GM21381 (cell line): ENCODE results near the gene RNF5.
"Not testable (repeated sequence)": the region's sequence is repeated elsewhere in the genome, so short reads cannot be mapped to it uniquely, and the experiment has no call there.

Experiments used
- ATAC-seq: cut with Tn5 transposase; IDR thresholded peaks from one replicate; pipeline ENCODE4 v1.9.1; 2021; ENCODE audit warnings: mild to moderate bottlenecking, moderate library complexity; ENCODE audit not compliant: unreplicated experiment

RNF5 gene

GRCh38 chr6:32175322-32175710, 2.9 kb upstream of the RNF5 start:
- ATAC-seq: no peak

GRCh38 chr6:32175711-32176475, 2.3 kb upstream of the RNF5 start, which contains the start of gene AGPAT1:
TSS of gene AGPAT1 (minus strand) at chr6:32176084. CDS start at chr6:32171496, 4,588 bp downstream.
- ATAC-seq: peak; percentile 36

DNA sequence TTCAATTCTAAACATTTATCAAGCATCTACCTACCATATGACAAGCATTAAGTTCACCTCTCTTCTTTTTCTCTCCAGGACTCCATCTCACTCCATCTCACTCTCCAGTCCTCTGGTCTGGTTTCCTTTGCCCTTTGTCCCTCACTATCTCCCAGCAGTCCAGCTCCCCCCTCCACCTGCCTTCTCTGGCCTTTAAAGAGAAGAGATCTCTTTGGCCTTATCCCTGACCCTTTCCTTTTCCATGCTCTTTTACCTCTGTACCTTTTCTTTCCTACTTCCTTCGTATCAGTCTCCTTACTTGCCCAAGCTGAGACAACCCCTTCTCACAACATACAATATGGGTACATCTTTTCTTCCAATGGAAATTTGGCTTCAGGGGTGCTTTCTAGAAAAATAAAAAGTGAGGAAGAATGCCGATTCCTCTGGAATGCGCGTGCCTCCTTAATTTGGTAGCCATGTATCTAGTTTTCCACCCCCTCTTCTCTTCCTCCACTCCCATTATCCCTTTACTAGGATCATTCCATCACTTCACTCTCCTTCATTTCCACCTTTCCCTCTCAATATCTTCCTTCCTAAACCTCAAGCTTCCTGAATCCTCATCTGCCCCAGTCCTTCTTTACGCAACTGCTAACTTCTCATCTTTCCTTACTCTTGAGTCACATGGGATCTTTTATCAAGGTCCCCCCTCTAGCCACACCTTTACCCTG, 1.6 kb upstream of the RNF5 start:
- no peak for ATAC-seq

GRCh38 chr6:32177183-32177787, 920 bp upstream of the RNF5 start:
- ATAC-seq: peak; percentile 1

GRCh38 chr6:32178547-32179440, 589 bp downstream of the RNF5 start:
- ATAC-seq: no peak

- no peak for ATAC-seq
Observed at GRCh38 chr6:32179766-32180405, 1.7 kb downstream of the RNF5 start.

GRCh38 chr6:32181148-32181702, 3.0 kb downstream of the RNF5 start:
- no peak for ATAC-seq

DNA sequence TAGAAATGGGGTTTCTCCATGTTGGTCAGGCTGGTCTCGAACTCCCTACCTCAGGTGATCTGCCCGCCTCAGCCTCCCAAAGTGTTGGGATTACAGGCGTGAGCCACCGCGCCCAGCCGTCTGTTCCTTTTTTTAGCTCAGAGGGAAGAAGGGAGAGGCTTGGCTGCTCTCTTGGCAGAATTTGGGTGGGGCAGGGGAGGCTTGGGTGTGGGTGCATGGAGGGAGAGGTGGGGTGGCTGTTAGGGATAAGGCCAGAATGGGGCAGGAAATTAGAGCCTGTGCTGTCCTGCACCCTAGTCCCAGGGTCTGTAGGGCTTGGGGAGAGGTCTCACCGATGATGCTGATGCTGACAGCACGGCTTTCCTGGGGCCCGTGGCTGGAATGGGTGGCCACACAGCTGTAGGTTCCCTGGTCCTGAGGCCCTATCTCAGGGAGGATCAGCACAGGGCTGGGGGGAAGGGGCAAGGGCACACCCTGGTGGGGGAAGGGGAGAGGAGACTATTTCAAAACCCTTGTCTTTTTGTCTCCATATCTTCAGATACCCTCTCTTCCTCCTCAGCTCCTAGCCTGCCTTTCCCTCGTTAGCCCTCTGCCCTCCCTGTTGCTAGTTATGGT, 3.8 kb downstream of the RNF5 start:
- ATAC-seq: no peak

DNA sequence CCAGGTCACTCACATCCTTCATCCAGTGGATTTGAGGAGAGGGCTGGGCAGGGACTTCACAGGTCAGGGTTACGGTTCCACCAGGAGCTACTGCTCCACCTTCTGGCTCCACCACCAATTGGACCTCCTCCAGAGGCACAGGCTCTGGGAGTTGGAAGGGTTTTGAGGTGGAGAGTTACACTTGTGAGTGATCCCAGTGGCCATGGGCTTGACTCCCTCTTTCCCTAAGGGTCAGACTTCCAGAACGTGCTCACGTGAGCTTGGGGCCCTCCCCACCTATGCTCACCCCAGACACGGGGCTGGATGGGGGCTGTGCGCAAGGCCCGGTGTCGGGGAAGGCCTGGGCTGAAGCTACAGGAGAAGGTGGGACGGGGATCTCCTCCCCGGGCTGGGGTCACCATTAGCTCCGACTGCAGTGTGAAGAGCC, 4.4 kb downstream of the RNF5 start:
- no peak for ATAC-seq

- no peak for ATAC-seq
Observed at GRCh38 chr6:32183030-32183429, 4.8 kb downstream of the RNF5 start.

DNA sequence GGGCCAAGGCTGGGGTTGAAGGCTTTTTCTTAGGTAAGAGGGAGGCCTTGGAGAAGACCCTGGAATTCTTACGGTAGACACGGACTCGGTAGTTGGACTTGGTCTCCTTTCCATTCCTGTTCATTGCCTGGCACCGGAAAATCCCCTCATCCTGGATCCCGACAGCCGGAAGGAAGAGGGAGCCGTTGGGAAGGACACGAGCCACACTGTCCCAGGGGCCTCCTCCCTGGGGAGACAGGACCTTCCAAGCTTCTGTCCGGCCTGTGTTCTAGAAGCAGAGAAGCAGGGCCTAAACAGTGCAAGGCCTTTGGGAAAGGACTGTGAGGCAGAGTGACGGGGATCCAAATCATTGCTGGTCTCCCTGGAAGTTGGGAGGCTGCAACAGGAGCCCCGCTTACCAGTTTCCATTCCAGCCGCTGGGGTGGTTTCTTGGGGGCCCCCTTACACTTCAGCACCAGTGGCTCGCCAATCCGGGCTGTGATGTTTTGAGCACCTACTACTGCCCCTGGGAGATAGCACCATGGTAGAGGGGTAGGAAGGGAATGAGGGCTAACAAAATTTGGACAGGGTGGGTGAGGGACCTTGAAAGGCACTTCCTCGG, 5.4 kb downstream of the RNF5 start:
- ATAC-seq: no peak

GRCh38 chr6:32184084-32184640, 6.0 kb downstream of the RNF5 start, which contains the start of gene AGER:
TSS of gene AGER (minus strand) at chr6:32184253. CDS start at chr6:32184222, 31 bp downstream.
- ATAC-seq: no peak

GRCh38 chr6:32185681-32186131, 7.5 kb downstream of the RNF5 start:
- not testable (repeated sequence) for ATAC-seq

GRCh38 chr6:32186151-32186840, 8.1 kb downstream of the RNF5 start:
- ATAC-seq: not testable (repeated sequence)

DNA sequence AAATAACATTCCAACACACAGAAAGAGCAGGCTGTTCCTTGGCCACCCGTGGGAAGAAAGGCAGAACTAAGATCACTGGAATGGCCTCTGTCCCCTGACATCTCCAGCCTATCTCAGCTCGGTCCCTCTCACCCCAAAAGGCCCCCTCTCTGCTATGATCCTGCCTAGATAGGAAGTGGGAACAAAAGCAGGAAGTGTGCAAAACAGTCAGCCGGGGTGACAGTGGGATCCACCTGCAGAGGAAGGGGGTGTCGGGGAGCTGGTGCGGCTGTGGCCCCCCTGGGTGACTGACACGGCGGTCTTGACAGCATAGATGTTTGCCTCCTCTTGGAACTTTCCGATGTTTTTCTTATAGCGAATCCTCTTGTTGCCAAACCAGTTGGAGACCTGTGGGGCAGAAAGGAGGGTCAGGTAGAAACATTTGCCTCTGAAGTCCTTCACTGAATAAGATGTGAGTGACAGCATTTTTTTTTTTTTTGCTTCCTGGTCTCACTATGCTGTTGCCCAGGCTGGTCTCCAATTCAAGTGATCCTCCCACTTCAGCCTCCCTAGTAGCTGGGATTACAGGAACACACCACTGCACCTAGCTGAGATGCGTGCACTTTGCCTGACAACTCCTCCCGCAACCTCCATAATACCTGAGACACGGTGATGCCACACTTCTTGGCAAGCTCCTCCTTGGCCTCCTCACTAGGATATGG, 9.0 kb downstream of the RNF5 start:
- ATAC-seq: no peak

GRCh38 chr6:32187725-32188380, 9.6 kb downstream of the RNF5 start:
- ATAC-seq: not testable (repeated sequence)
